ENCODE measurements around the gene BICD2. TPM values are rescaled to one million over a fixed set of nuclear protein-coding genes. Genes with fewer than 3 reads are reported as not detected.

The BICD2 gene
- total RNA-seq, 1 donor from 2014 or later = 26.2 TPM

GRCh38 chr9:92715488-92716231 lies 49.0 kb downstream of the BICD2 start:
- H3K4me1 Mint-ChIP-seq = peaks cover 16% of the 10 kb centered on the region
- peak; percentile 54 for DNase-seq
- no peak overlapping the region for H3K27ac Mint-ChIP-seq
- H3K4me3 Mint-ChIP-seq = no peak overlapping the region
- no peaks in the 10 kb centered on the region for H3K9me3 Mint-ChIP-seq
- intact Hi-C loops (cut with micrococcal nuclease) = loop anchor here (1.0 to 5.0 kb wide), 2 partner anchors 47 to 76 kb away; partner anchors contain the start of gene BICD2
- H3K27me3 Mint-ChIP-seq = no peaks in the 10 kb centered on the region
- peaks cover 46% of the 10 kb centered on the region for H3K36me3 Mint-ChIP-seq (ENCODE audit: low read depth)

DNA sequence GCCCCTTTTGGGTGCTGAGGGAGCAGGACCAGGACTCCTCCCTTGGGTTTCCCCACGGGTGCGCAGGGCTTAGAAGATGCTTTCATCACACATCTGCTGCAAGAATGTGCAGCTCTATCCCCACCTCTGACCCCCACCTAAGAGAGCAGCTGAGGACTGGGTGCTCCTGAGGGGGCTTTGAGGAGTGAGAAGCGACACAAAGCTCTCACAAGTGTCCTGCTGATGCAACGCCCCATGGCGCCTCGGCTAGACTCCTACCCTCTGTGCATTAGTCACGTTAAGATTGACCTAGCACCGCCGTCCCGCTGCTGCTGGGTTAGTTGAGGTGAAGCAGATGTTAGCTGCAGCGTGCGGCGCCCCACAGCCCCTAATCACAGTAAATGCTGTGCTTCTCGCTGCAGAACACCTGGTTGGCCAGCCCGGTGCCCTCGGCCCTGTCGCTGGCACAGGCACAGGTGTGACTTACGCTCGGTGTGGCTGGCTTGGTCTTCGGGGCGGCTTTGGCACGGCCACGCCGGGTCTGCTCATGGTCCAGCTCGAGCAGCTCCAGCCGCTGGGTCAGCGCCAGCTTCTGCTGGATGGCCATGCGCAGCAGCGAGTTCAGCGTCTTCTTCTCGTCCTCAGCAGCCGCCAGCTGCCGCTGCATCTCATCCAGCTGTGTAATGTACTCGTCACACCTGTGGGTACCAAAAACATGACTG lies 49.7 kb downstream of the BICD2 start:
- H3K4me3 Mint-ChIP-seq = no peak overlapping the region
- H3K4me1 Mint-ChIP-seq = peaks cover 20% of the 10 kb centered on the region
- no peaks in the 10 kb centered on the region for H3K27me3 Mint-ChIP-seq
- peak; percentile 57 for DNase-seq
- H3K9me3 Mint-ChIP-seq = no peaks in the 10 kb centered on the region
- no peak overlapping the region for H3K27ac Mint-ChIP-seq
- intact Hi-C loops (cut with micrococcal nuclease) = loop anchor here (5.0 kb wide), 1 partner anchor 47 kb away; the partner anchor contains the start of gene BICD2
- H3K36me3 Mint-ChIP-seq (ENCODE audit: low read depth) = peaks cover 43% of the 10 kb centered on the region

- no peak overlapping the region for H3K4me3 Mint-ChIP-seq
- no peak overlapping the region for H3K27ac Mint-ChIP-seq
- H3K9me3 Mint-ChIP-seq = no peaks in the 10 kb centered on the region
- intact Hi-C loops (cut with micrococcal nuclease) = no loop called here
- DNase-seq = peak; percentile 51
- peaks cover 20% of the 10 kb centered on the region for H3K4me1 Mint-ChIP-seq
- no peaks in the 10 kb centered on the region for H3K27me3 Mint-ChIP-seq
- H3K36me3 Mint-ChIP-seq (ENCODE audit: low read depth) = peaks cover 37% of the 10 kb centered on the region
Observed at GRCh38 chr9:92714016-92714415, 50.6 kb downstream of the BICD2 start.

DNA sequence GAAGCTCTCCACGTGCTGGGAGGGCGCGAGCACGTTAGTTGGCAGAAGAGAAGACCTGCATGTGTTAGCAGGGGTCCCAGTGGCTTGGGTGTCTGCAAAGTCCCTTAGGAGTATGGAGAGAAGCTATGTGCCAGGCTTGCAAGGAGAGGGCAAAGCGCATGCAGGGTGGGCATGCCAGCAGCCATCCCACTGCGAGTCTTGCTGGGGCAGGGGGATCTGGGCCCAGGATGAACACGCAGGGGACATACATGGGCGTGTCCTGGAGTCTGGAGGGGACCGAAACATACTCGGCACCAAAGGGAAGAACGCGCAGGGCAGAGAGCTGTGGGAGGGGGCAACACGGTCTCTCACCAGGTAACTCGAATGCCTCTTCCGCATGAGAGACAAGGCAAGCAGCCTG lies 51.1 kb downstream of the BICD2 start:
- H3K4me1 Mint-ChIP-seq = peaks cover 20% of the 10 kb centered on the region
- peak; percentile 54 for DNase-seq
- no peaks in the 10 kb centered on the region for H3K27me3 Mint-ChIP-seq
- intact Hi-C loops (cut with micrococcal nuclease) = no loop called here
- H3K36me3 Mint-ChIP-seq (ENCODE audit: low read depth) = peaks cover 34% of the 10 kb centered on the region
- no peak overlapping the region for H3K27ac Mint-ChIP-seq
- H3K4me3 Mint-ChIP-seq = no peak overlapping the region
- H3K9me3 Mint-ChIP-seq = no peaks in the 10 kb centered on the region

DNA sequence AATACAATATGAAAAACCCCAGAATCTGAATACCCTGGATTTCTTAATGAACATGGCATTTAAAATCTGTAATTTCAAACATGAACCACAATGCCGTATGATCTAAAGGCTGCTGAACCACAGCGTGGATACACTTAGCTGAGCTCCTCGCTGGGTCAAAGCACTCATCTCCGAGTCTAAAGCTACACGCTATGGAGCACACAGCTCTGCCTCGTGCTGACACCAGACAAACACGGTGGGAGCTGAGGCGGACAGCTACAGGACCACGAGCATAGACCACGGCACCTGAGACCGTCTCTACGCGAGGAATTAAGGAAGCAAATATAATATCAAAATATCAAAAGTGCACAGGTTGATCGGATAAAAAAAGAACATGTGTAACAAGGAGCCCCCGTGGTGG lies 51.9 kb downstream of the BICD2 start:
- H3K9me3 Mint-ChIP-seq = no peaks in the 10 kb centered on the region
- H3K27ac Mint-ChIP-seq = no peak overlapping the region
- no peaks in the 10 kb centered on the region for H3K27me3 Mint-ChIP-seq
- no peak overlapping the region for H3K4me3 Mint-ChIP-seq
- H3K36me3 Mint-ChIP-seq (ENCODE audit: low read depth) = peaks cover 31% of the 10 kb centered on the region
- H3K4me1 Mint-ChIP-seq = peaks cover 20% of the 10 kb centered on the region
- intact Hi-C loops (cut with micrococcal nuclease) = no loop called here
- DNase-seq = no peak

GRCh38 chr9:92711844-92712243 lies 52.8 kb downstream of the BICD2 start:
- Mint-ChIP-seq H3K36me3 (ENCODE audit: low read depth) (peaks cover 30% of the 10 kb centered on the region), H3K27ac (peak overlapping the region; percentile 91), H3K9me3 (no peaks in the 10 kb centered on the region), H3K4me3 (peak overlapping the region; percentile 80), H3K4me1 (peaks cover 27% of the 10 kb centered on the region), H3K27me3 (no peaks in the 10 kb centered on the region)
- intact Hi-C loops (cut with micrococcal nuclease) = no loop called here
- DNase-seq = peak; percentile 72

DNA sequence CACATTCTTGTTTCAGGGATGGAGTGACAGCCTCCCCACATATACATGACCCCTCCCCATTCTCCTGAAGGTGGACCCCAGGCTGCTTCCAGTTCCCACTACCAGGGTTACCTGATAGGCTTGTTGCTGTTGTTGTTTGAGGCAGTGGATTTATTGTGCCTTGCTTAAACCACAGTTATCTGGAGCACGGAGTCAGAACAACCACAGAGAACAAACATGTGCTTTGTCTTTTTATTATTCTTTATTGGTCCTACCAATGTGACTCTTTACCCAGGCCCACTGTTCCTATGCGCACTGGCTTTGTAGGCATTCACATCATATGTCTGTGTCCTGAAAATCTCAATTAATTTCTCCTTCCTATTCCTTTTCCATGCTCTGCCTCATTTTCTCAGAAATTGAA lies 53.5 kb downstream of the BICD2 start:
- Mint-ChIP-seq H3K27ac (peak overlapping the region; percentile 67), H3K4me1 (peaks cover 34% of the 10 kb centered on the region), H3K4me3 (no peak overlapping the region), H3K27me3 (no peaks in the 10 kb centered on the region), H3K9me3 (no peaks in the 10 kb centered on the region), H3K36me3 (ENCODE audit: low read depth) (peaks cover 27% of the 10 kb centered on the region)
- peak; percentile 45 for DNase-seq
- intact Hi-C loops (cut with micrococcal nuclease) = no loop called here

GRCh38 chr9:92710368-92710767 lies 54.3 kb downstream of the BICD2 start:
- Mint-ChIP-seq H3K27ac (no peak overlapping the region), H3K4me1 (peaks cover 36% of the 10 kb centered on the region), H3K27me3 (no peaks in the 10 kb centered on the region), H3K4me3 (no peak overlapping the region), H3K9me3 (no peaks in the 10 kb centered on the region), H3K36me3 (ENCODE audit: low read depth) (peaks cover 29% of the 10 kb centered on the region)
- peak; percentile 45 for DNase-seq
- intact Hi-C loops (cut with micrococcal nuclease) = no loop called here

- no peaks in the 10 kb centered on the region for H3K9me3 Mint-ChIP-seq
- no peaks in the 10 kb centered on the region for H3K27me3 Mint-ChIP-seq
- peaks cover 29% of the 10 kb centered on the region for H3K36me3 Mint-ChIP-seq (ENCODE audit: low read depth)
- intact Hi-C loops (cut with micrococcal nuclease) = no loop called here
- peak; percentile 48 for DNase-seq
- H3K4me1 Mint-ChIP-seq = peaks cover 36% of the 10 kb centered on the region
- H3K27ac Mint-ChIP-seq = no peak overlapping the region
- H3K4me3 Mint-ChIP-seq = no peak overlapping the region
Observed at GRCh38 chr9:92709954-92710353, 54.7 kb downstream of the BICD2 start.

DNA sequence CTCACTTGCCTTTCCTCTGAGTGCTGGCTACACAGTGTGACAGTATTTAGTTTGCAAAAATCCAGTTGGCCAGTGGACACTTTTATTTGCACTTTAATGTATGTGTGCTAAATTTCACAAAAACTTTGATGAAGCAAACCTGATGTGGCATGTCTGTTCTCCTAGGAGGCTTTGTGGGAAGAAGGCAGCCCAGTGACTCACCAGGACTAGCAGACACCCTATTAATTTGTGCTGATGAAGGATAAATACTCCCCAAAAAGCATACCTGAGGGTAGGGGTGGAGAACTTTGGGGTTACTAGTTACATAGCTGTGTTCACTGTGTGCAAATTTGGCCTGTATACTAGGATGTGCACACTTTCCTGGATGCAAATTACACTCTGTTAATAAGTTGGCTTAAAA lies 55.4 kb downstream of the BICD2 start:
- H3K36me3 Mint-ChIP-seq (ENCODE audit: low read depth) = peaks cover 27% of the 10 kb centered on the region
- no peaks in the 10 kb centered on the region for H3K27me3 Mint-ChIP-seq
- intact Hi-C loops (cut with micrococcal nuclease) = no loop called here
- peak; percentile 49 for DNase-seq
- H3K4me1 Mint-ChIP-seq = peaks cover 36% of the 10 kb centered on the region
- H3K9me3 Mint-ChIP-seq = no peaks in the 10 kb centered on the region
- no peak overlapping the region for H3K27ac Mint-ChIP-seq
- H3K4me3 Mint-ChIP-seq = no peak overlapping the region

- H3K4me3 Mint-ChIP-seq = no peak overlapping the region
- peaks cover 34% of the 10 kb centered on the region for H3K4me1 Mint-ChIP-seq
- H3K9me3 Mint-ChIP-seq = no peaks in the 10 kb centered on the region
- H3K27me3 Mint-ChIP-seq = no peaks in the 10 kb centered on the region
- no peak for DNase-seq
- peak overlapping the region; percentile 51 for H3K27ac Mint-ChIP-seq
- peaks cover 18% of the 10 kb centered on the region for H3K36me3 Mint-ChIP-seq (ENCODE audit: low read depth)
- intact Hi-C loops (cut with micrococcal nuclease) = loop anchor here (2.0 kb wide), 1 partner anchor 37 kb away; the partner anchor contains the start of gene IPPK
Observed at GRCh38 chr9:92707530-92707929, 57.1 kb downstream of the BICD2 start.

DNA sequence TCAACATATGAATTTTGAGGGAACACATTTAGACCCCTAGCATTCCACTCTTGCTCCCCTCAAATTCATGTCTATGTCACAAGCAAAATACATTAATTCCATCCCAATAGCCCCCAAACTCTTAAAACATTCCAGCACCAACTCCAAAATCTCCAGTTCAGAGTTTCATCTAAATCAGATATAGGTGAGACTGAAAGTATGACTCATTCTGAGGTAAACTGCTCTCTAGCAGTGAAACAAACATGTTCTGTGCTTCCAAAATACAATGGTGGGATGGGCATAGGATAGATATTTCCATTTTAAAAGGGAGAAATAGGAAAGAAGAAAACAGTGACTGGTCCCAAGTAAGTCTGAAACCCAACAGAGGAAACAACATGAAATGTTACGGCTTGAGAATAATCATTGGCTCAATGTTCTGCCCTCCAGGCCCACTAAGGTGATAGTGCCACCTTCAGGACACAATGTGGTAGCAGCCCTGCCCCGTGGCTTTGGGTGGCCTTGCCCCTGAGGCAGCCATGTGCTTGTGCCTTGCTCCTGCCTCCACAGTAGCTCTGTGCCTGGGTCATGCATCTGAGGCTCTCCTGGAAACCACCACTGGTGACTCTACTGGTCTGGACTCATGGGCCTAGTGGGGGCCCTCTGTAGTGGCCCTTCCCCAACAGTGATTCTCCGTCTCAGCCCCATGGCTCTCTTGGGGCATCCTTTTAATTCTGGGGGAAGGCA lies 58.3 kb downstream of the BICD2 start:
- H3K9me3 Mint-ChIP-seq = no peaks in the 10 kb centered on the region
- H3K27ac Mint-ChIP-seq = peak overlapping the region; percentile 37

GRCh38 chr9:92704528-92704927 lies 60.1 kb downstream of the BICD2 start:
- Mint-ChIP-seq H3K27me3 (no peaks in the 10 kb centered on the region), H3K9me3 (no peaks in the 10 kb centered on the region), H3K4me3 (no peak overlapping the region), H3K27ac (no peak overlapping the region), H3K4me1 (peaks cover 16% of the 10 kb centered on the region), H3K36me3 (ENCODE audit: low read depth) (peaks cover 5% of the 10 kb centered on the region)
- intact Hi-C loops (cut with micrococcal nuclease) = no loop called here
- no peak for DNase-seq

More for the DNA sequence above, 58.3 kb downstream of the BICD2 start:
- intact Hi-C loops (cut with micrococcal nuclease) = loop anchor here (2.0 kb wide), 1 partner anchor 36 kb away; the partner anchor contains the start of gene IPPK
- peaks cover 11% of the 10 kb centered on the region for H3K36me3 Mint-ChIP-seq (ENCODE audit: low read depth)
- H3K27me3 Mint-ChIP-seq = no peaks in the 10 kb centered on the region
- DNase-seq = peak; percentile 84
- H3K4me3 Mint-ChIP-seq = peak overlapping the region; percentile 4
- H3K4me1 Mint-ChIP-seq = peaks cover 26% of the 10 kb centered on the region

DNA sequence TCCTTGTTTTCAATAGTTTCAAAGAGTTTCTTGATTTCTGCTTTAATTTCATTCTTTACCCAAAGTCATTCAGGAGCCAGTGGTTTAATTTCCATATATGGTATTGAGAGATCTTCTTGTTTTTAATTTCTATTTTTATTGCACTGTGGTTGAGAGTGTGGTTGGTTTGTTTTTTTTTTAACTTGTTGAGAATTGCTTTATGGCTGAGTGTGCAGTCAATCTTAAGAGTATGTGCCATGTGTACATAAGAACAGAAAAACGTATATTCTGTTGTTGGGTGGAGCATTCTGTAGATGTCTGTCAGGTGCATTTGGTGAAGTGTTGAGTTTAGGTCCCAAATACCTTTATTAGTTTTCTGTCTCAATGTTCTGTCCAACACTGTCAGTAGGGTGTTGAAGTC lies 68.0 kb downstream of the BICD2 start:
- no peak for DNase-seq
- Mint-ChIP-seq H3K27ac (no peak overlapping the region), H3K27me3 (peaks cover 21% of the 10 kb centered on the region), H3K4me3 (no peak overlapping the region), H3K4me1 (peaks cover 10% of the 10 kb centered on the region), H3K36me3 (ENCODE audit: low read depth) (peaks cover 5% of the 10 kb centered on the region), H3K9me3 (peaks cover 30% of the 10 kb centered on the region)
- intact Hi-C loops (cut with micrococcal nuclease) = no loop called here
